HepG2 (cell line): Measurements from ENCODE around the gene ATF1. TPM values are rescaled to one million over a fixed set of nuclear protein-coding genes. Genes with fewer than 3 reads are reported as not detected.
A peak's percentile ranks its signal among the peaks of the same experiment; 100 is the strongest.

ENCODE experiments used
- BRCA1 ChIP-seq: sonication (generic); formaldehyde crosslinking; IDR thresholded peaks from 2 replicates; pipeline ENCODE4 v1.4.0; 2020; ENCODE audit warnings: missing genetic modification reagents
- HMG20B ChIP-seq: conservative IDR thresholded peaks from 2 replicates; pipeline ENCODE4 v1.6.1; 2016; ENCODE audit warnings: missing genetic modification reagents, missing compliant biosample characterization
- HOXA3 ChIP-seq: sonication (generic); formaldehyde crosslinking; IDR thresholded peaks from 2 replicates; pipeline ENCODE4 v1.5.0; 2020; ENCODE audit warnings: missing genetic modification reagents
- ISX ChIP-seq: sonication (generic); formaldehyde crosslinking; conservative IDR thresholded peaks from 2 replicates; pipeline ENCODE4 v1.5.0; 2020; ENCODE audit warnings: missing genetic modification reagents
- KDM1A ChIP-seq: IDR thresholded peaks from 2 replicates; pipeline ENCODE4 v1.6.1; 2016; ENCODE audit warnings: missing compliant biosample characterization
- KLF13 ChIP-seq: sonication (generic); formaldehyde crosslinking; IDR thresholded peaks from 2 replicates; pipeline ENCODE4 v1.4.0; 2020; ENCODE audit warnings: mild to moderate bottlenecking, missing genetic modification reagents
- MIER2 ChIP-seq: IDR thresholded peaks from 2 replicates; pipeline ENCODE4 v1.6.1; 2016; ENCODE audit warnings: missing biosample characterization, missing genetic modification reagents
- MXD3 ChIP-seq: IDR thresholded peaks from 2 replicates; pipeline ENCODE4 v1.6.1; 2016; ENCODE audit warnings: mild to moderate bottlenecking, missing biosample characterization, missing genetic modification reagents
- NFE2 ChIP-seq: sonication (generic); formaldehyde crosslinking; IDR thresholded peaks from 2 replicates; pipeline ENCODE4 v1.4.0; 2020; ENCODE audit warnings: missing genetic modification reagents
- PRDM10 ChIP-seq: sonication (generic); formaldehyde crosslinking; IDR thresholded peaks from 2 replicates; pipeline ENCODE4 v1.4.0; 2020; ENCODE audit warnings: low read depth, missing genetic modification reagents
- SRSF1 ChIP-seq: fragments of 200-400 bp; formaldehyde crosslinking; optimal IDR thresholded peaks from 2 replicates; pipeline ENCODE3; 2017; ENCODE audit warnings: mild to moderate bottlenecking, low read depth, low read length, moderate library complexity
- SRSF9 ChIP-seq: fragments of 200-400 bp; formaldehyde crosslinking; IDR thresholded peaks from 2 replicates; pipeline ENCODE4 v1.6.1; 2018; ENCODE audit warnings: borderline replicate concordance, mild to moderate bottlenecking, low read depth, low read length; ENCODE audit not compliant: insufficient read depth, poor library complexity, severe bottlenecking
- STAT5B ChIP-seq: sonication (generic); formaldehyde crosslinking; IDR thresholded peaks from 2 replicates; pipeline ENCODE4 v1.4.0; 2020; ENCODE audit warnings: missing genetic modification reagents
- ZBTB40 ChIP-seq, 2 experiments: fragments of 450-650 bp in 1 of 2; sonication (generic) in 1 of 2; formaldehyde crosslinking in 1 of 2; IDR thresholded peaks; 2 replicates each; pipeline versions ENCODE4 v1.6.1 to v1.8.0; 2016 to 2022; ENCODE audit warnings: antibody characterized with exemption in 1 of 2, mild to moderate bottlenecking in 1 of 2, missing genetic modification reagents in 1 of 2
- ZFP41 ChIP-seq: sonication (generic); formaldehyde crosslinking; IDR thresholded peaks from 2 replicates; pipeline ENCODE4 v1.4.0; 2020; ENCODE audit warnings: mild to moderate bottlenecking, missing genetic modification reagents, borderline replicate concordance
- ZNF205 ChIP-seq: IDR thresholded peaks from 2 replicates; pipeline ENCODE4 v1.6.1; 2018; ENCODE audit warnings: missing biosample characterization, missing genetic modification reagents
- ZNF24 ChIP-seq: fragments of 450-650 bp; IDR thresholded peaks from 2 replicates; pipeline ENCODE4 v1.6.1; 2017; ENCODE audit warnings: antibody characterized with exemption, mild to moderate bottlenecking
- ZNF878 ChIP-seq: sonication (generic); formaldehyde crosslinking; IDR thresholded peaks from 2 replicates; pipeline ENCODE4 v1.8.1; 2023; ENCODE audit warnings: mild to moderate bottlenecking, missing genetic modification reagents, moderate library complexity
- polyA plus RNA-seq, 8 experiments: library from polyadenylated mRNA; depleted of rRNA in 3 of 8; stranded (reverse) in 7 of 8; unstranded in 1 of 8; fragments of >200 nt; fragmentation: Illumina TruSeq in 4 of 8; extraction: Trizol in 4 of 8; gene quantifications; 2 replicates each; pipeline versions ENCODE4 v1.2.1 to v1.2.3, GENCODE V29; 2011 to 2016; ENCODE audit warnings: low read depth in 4 of 8, missing spikeins in 1 of 8, mixed read lengths in 1 of 8; ENCODE audit not compliant: insufficient read depth in 1 of 8
- total RNA-seq, 5 experiments: library from RNA; depleted of rRNA; stranded (reverse); fragments of >200 nt; fragmentation: Illumina TruSeq; extraction: Trizol; gene quantifications; 2 replicates each; pipeline ENCODE4 v1.2.3, GENCODE V29; 2016; ENCODE audit warnings: low read depth in 1 of 5

ATF1 gene
- total and polyA plus RNA-seq, 2 of the 13 experiments (the other 11 are each of a cell fraction or from before 2014, with no cell fraction given) = 29.3 to 52.0 TPM

- TF ChIP-seq ZFP41 (CRISPR knock-in tag) (no peak), ZNF878 (CRISPR knock-in tag) (no peak), STAT5B (CRISPR knock-in tag) (no peak), KLF13 (CRISPR knock-in tag) (no peak), ZNF205 (CRISPR knock-in tag) (peak; percentile 61; the same call in 1 of the 2 replicates), MXD3 (CRISPR knock-in tag) (no peak), NFE2 (no peak), MIER2 (peak; percentile 30; the same call in 1 of the 2 replicates), SRSF1 (peak; percentile 73), HMG20B (no peak), ZBTB40 (IDR thresholded peaks at IDR 0.05) (no peak), ZBTB40 (CRISPR knock-in tag; IDR thresholded peaks at IDR 0.05) (peak; percentile 78), ZNF24 (no peak), PRDM10 (CRISPR knock-in tag) (no peak), BRCA1 (no peak), ISX (CRISPR knock-in tag) (no peak), KDM1A (no peak), SRSF9 (no peak), HOXA3 (peak; percentile 99)
These were observed at the start of gene ATF1 (continued) for GRCh38 chr12:50763639-50764285.
